HFFc6 (cell line): Measurements from ENCODE around the gene C1orf56. TPM values are rescaled to one million over a fixed set of nuclear protein-coding genes. Genes with fewer than 3 reads are reported as not detected.

Experiments
- DNase-seq: peaks from one replicate; pipeline ENCODE4 v3.0.0-alpha.2; 2018
- H3K27ac Mint-ChIP-seq: 2 replicates; pipeline ENCODE4 v1.8.0; 2020; ENCODE audit warnings: mild to moderate bottlenecking, mixed read lengths
- H3K27me3 Mint-ChIP-seq: 2 replicates; pipeline ENCODE4 v1.8.0; 2021; ENCODE audit warnings: mild to moderate bottlenecking, moderate library complexity, mixed read lengths; ENCODE audit not compliant: insufficient read depth
- H3K36me3 Mint-ChIP-seq: 2 replicates; pipeline ENCODE4 v1.8.0; 2021; ENCODE audit warnings: low read depth, mixed read lengths
- H3K4me1 Mint-ChIP-seq: 2 replicates; pipeline ENCODE4 v1.8.0; 2020; ENCODE audit warnings: low read depth, mixed read lengths
- H3K4me3 Mint-ChIP-seq: 2 replicates; pipeline ENCODE4 v1.8.0; 2020; ENCODE audit warnings: mild to moderate bottlenecking, moderate library complexity, mixed read lengths
- H3K9me3 Mint-ChIP-seq: 2 replicates; pipeline ENCODE4 v1.8.0; 2020; ENCODE audit warnings: mild to moderate bottlenecking, mixed read lengths
- CTCF ChIP-seq: fragments of 200-600 bp; sonication (generic); IDR thresholded peaks from 2 replicates; pipeline ENCODE4 v1.5.0; 2021; ENCODE audit warnings: antibody characterized with exemption, mild to moderate bottlenecking
- total RNA-seq, 6 experiments: library from RNA; stranded (reverse); fragmentation: NEBNext Ultra II Directional; extraction: Animal tissue kit (Norgen Biotek cat#: 25700); gene quantifications; 2 replicates in 1 of 6; 3 replicates in 5 of 6; pipeline ENCODE4 v1.2.3, GENCODE V29; 2021

Gene C1orf56
- total RNA-seq, 6 experiments from 2014 or later: 3.0 to 6.6 (median 4.6) TPM

- Mint-ChIP-seq H3K27ac (no peak overlapping the region), H3K9me3 (no peaks in the 10 kb centered on the region), H3K4me1 (peaks cover under 1% of the 10 kb centered on the region; the same call in 1 of the 2 replicates), H3K36me3 (peaks cover 6% of the 10 kb centered on the region), H3K27me3 (peaks cover 3% of the 10 kb centered on the region), H3K4me3 (no peak overlapping the region)
- no peak for TF ChIP-seq CTCF
- DNase-seq: no peak
Measured at GRCh38 chr1:151039521-151039920, 8.0 kb upstream of the C1orf56 start.

- Mint-ChIP-seq H3K27ac (no peak overlapping the region), H3K27me3 (no peaks in the 10 kb centered on the region; the same call in 1 of the 2 replicates), H3K4me1 (peaks cover 15% of the 10 kb centered on the region), H3K9me3 (no peaks in the 10 kb centered on the region), H3K4me3 (no peak overlapping the region), H3K36me3 (no peaks in the 10 kb centered on the region)
- no peak for DNase-seq
- no peak for TF ChIP-seq CTCF
Measured at GRCh38 chr1:151043163-151043562, 4.4 kb upstream of the C1orf56 start.

GRCh38 chr1:151047925-151048644, 534 bp downstream of the C1orf56 start:
- H3K9me3 Mint-ChIP-seq: no peaks in the 10 kb centered on the region
- peak; percentile 76 for DNase-seq
- H3K27ac Mint-ChIP-seq: peak overlapping the region; percentile 96
- peaks cover 31% of the 10 kb centered on the region for H3K4me1 Mint-ChIP-seq
- peaks cover 4% of the 10 kb centered on the region for H3K27me3 Mint-ChIP-seq
- TF ChIP-seq CTCF: peak; percentile 77
- peaks cover 6% of the 10 kb centered on the region for H3K36me3 Mint-ChIP-seq
- peak overlapping the region; percentile 95 for H3K4me3 Mint-ChIP-seq

GRCh38 chr1:151048645-151049032, 1.1 kb downstream of the C1orf56 start:
- H3K36me3 Mint-ChIP-seq: peaks cover 6% of the 10 kb centered on the region
- DNase-seq: no peak
- peak overlapping the region; percentile 95 for H3K4me3 Mint-ChIP-seq
- H3K27ac Mint-ChIP-seq: peak overlapping the region; percentile 96
- H3K9me3 Mint-ChIP-seq: no peaks in the 10 kb centered on the region
- H3K4me1 Mint-ChIP-seq: peaks cover 31% of the 10 kb centered on the region
- H3K27me3 Mint-ChIP-seq: peaks cover 4% of the 10 kb centered on the region
- peak; percentile 39 for TF ChIP-seq CTCF

- peak overlapping the region; percentile 96; the same call in 1 of the 2 replicates for H3K27ac Mint-ChIP-seq
- H3K4me1 Mint-ChIP-seq: peaks cover 31% of the 10 kb centered on the region
- peaks cover 11% of the 10 kb centered on the region for H3K36me3 Mint-ChIP-seq
- H3K27me3 Mint-ChIP-seq: peaks cover 4% of the 10 kb centered on the region
- no peaks in the 10 kb centered on the region for H3K9me3 Mint-ChIP-seq
- H3K4me3 Mint-ChIP-seq: peak overlapping the region; percentile 95
- DNase-seq: no peak
- TF ChIP-seq CTCF: no peak
Measured at GRCh38 chr1:151049458-151049857, 1.9 kb downstream of the C1orf56 start.
